ENCODE data around the gene OAT. TPM values are rescaled to one million over a fixed set of nuclear protein-coding genes. Genes with fewer than 3 reads are reported as not detected.

Gene OAT
- total RNA-seq, 1 experiment from 2014 or later = 67.9 TPM

DNA sequence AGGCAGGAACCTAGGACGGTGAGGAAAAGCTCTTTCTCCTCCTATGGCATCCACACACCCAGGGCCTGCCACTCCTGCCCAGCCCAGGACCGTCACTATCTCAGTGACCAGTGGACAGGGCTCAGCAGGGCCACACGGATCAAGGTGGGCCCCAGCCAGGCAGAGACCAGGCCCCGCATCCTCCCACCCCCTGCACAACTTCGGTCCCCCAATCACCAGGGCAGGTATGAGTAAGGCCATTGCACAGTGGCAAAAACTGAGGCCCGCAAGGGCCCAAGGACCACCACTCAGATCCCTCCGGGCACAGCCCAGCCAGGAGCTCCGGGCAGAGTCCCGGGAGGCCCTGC lies 30.3 kb downstream of the OAT start:
- no peak overlapping the region for H3K14ac ChIP-seq (ENCODE audit: insufficient read depth, low read length)
- no peak overlapping the region for H2BK120ac ChIP-seq (ENCODE audit: low read depth, low read length, poor library complexity, severe bottlenecking)
- no peaks in the 10 kb centered on the region for H3K9me3 ChIP-seq (ENCODE audit: control insufficient read depth, low read depth, low read length)
- peaks cover 16% of the 10 kb centered on the region for H3K27me3 Mint-ChIP-seq (ENCODE audit: low read depth)
- H4K5ac ChIP-seq (ENCODE audit: insufficient read length, low read depth, low read length) = no peak overlapping the region
- WGBS (ENCODE audit: extremely low coverage, insufficient read length, low lambda C conversion rate) = no CpG with 5 or more reads among the region's 9 CpGs
- H3K27me3 ChIP-seq (ENCODE audit: insufficient read depth, low read length) = no peaks in the 10 kb centered on the region
- H2BK12ac ChIP-seq (ENCODE audit: insufficient read length, low read depth, low read length) = no peak overlapping the region
- H3K27ac ChIP-seq (ENCODE audit: insufficient read length, low read depth, low read length) = no peak overlapping the region
- peaks cover 2% of the 10 kb centered on the region; the same call in 1 of the 2 replicates for H3K4me1 ChIP-seq (ENCODE audit: insufficient read depth, low read length)
- 0 out of 5 replicates have a peak overlapping the region, but pooled peaks of 1 of the 2 experiments have one; percentile 10 for H3K4me3 Mint-ChIP-seq
- H3K56ac ChIP-seq (ENCODE audit: insufficient read length, low read depth, low read length) = no peak overlapping the region
- no peak for DNase-seq
- peaks cover 4% of the 10 kb centered on the region for H3K23me2 ChIP-seq (ENCODE audit: insufficient read length, low read depth, low read length, poor library complexity, severe bottlenecking)
- no peaks in the 10 kb centered on the region for H3K36me3 Mint-ChIP-seq (ENCODE audit: insufficient read depth in 1 of 3, low read depth in 3 of 3)
- H3K4me2 ChIP-seq (ENCODE audit: insufficient read depth, insufficient read length, low read length) = peak overlapping the region; percentile 40
- H2BK5ac ChIP-seq (ENCODE audit: insufficient read length, low read length) = no peak overlapping the region
- no peak overlapping the region for H2AFZ ChIP-seq (ENCODE audit: low read length)
- H3K9ac ChIP-seq (ENCODE audit: extremely low read depth, insufficient read length, low read length) = no peak overlapping the region
- no peak overlapping the region for H2BK15ac ChIP-seq (ENCODE audit: low read depth, low read length)
- H3K4ac ChIP-seq (ENCODE audit: low read depth, low read length) = no peak overlapping the region
- no peak overlapping the region for H3T11ph ChIP-seq (ENCODE audit: low read length)
- H4K91ac ChIP-seq (ENCODE audit: insufficient read length, low read depth, low read length) = no peak overlapping the region
- H4K8ac ChIP-seq (replicated peaks; ENCODE audit: insufficient read length, low read depth, low read length) = no peak overlapping the region
- H3K27ac Mint-ChIP-seq = no peak overlapping the region
- no peak overlapping the region for H2AK5ac ChIP-seq (ENCODE audit: insufficient read length, low read length)
- no peak overlapping the region for H3K23ac ChIP-seq (ENCODE audit: insufficient read length, low read depth, low read length)
- H3K4me1 Mint-ChIP-seq = peaks cover 5 to 27% of the 10 kb centered on the region in 2 experiments; a peak in 3 of 4 replicates
- no peak overlapping the region for H3K18ac ChIP-seq (ENCODE audit: insufficient read length, low read depth, low read length)
- H4K20me1 ChIP-seq (ENCODE audit: control insufficient read depth, insufficient read depth, insufficient read length) = no peaks in the 10 kb centered on the region
- H2BK20ac ChIP-seq (ENCODE audit: low read depth, low read length, poor library complexity, severe bottlenecking) = no peak overlapping the region
- no peaks in the 10 kb centered on the region for H3K79me1 ChIP-seq (ENCODE audit: insufficient read depth, low read depth, low read length, poor library complexity, severe bottlenecking)
- H3K9me3 Mint-ChIP-seq = no peaks in the 10 kb centered on the region
- TF ChIP-seq CTCF (conservative IDR thresholded peaks at IDR 0.05) = no peak
- no peaks in the 10 kb centered on the region for H3K79me2 ChIP-seq (ENCODE audit: insufficient read depth, low read length)
